Liver (tissue), 9 donors: ENCODE measurements around the gene SPTBN1. TPM values are rescaled to one million over a fixed set of nuclear protein-coding genes. Genes with fewer than 3 reads are reported as not detected.

Experiments used
- DNase-seq: peaks from one replicate; pipeline ENCODE4 v3.0.0-alpha.2; 2017; ENCODE audit warnings: low spot score
- H3K27ac ChIP-seq, 2 donors: one replicate each; pipeline ENCODE4 v1.7.0; 2013; ENCODE audit warnings: inconsistent platforms in 2 of 2, low read length in 2 of 2, control low read depth in 1 of 2, low read depth in 1 of 2, mild to moderate bottlenecking in 1 of 2
- H3K27me3 ChIP-seq, 4 donors: one replicate each; pipeline versions ENCODE4 v1.6.1 to v1.7.0; 2013; ENCODE audit warnings: low read length in 3 of 4, inconsistent platforms in 1 of 4, mild to moderate bottlenecking in 1 of 4, moderate library complexity in 1 of 4; ENCODE audit not compliant: control insufficient read depth in 4 of 4, insufficient read depth in 4 of 4
- H3K36me3 ChIP-seq, 4 donors: one replicate each; pipeline versions ENCODE4 v1.6.1 to v1.7.0; 2013; ENCODE audit warnings: low read length in 3 of 4, mild to moderate bottlenecking in 3 of 4, low read depth in 1 of 4, moderate library complexity in 1 of 4; ENCODE audit not compliant: control insufficient read depth in 4 of 4, insufficient read depth in 3 of 4
- H3K4me1 ChIP-seq, 4 donors: one replicate each; pipeline versions ENCODE4 v1.6.1 to v1.7.0; 2013; ENCODE audit warnings: low read length in 3 of 4, mild to moderate bottlenecking in 3 of 4, moderate library complexity in 1 of 4; ENCODE audit not compliant: control insufficient read depth in 4 of 4, insufficient read depth in 4 of 4
- H3K4me3 ChIP-seq, 3 donors: one replicate each; pipeline versions ENCODE4 v1.6.1 to v1.7.0; 2013; ENCODE audit warnings: low read length in 3 of 3, control low read depth in 1 of 3, low read depth in 1 of 3, mild to moderate bottlenecking in 1 of 3
- H3K9ac ChIP-seq, 2 donors: one replicate each; pipeline ENCODE4 v1.7.0; 2013; ENCODE audit warnings: low read length in 2 of 2, mild to moderate bottlenecking in 2 of 2, moderate library complexity in 2 of 2, control low read depth in 1 of 2, low read depth in 1 of 2
- H3K9me3 ChIP-seq, 4 donors: one replicate each; pipeline versions ENCODE4 v1.6.1 to v1.7.0; 2013; ENCODE audit warnings: low read length in 3 of 4; ENCODE audit not compliant: control insufficient read depth in 4 of 4
- ATF3 ChIP-seq: IDR thresholded peaks from 2 replicates; pipeline ENCODE4 v1.6.1; 2016; ENCODE audit warnings: antibody characterized with exemption
- CTCF ChIP-seq: fragments of 150-350 bp; IDR thresholded peaks from 2 replicates; pipeline ENCODE4 v1.5.1; 2017; ENCODE audit warnings: improper control_type of control experiment, low read depth, low read length; ENCODE audit not compliant: missing input control
- FOXA1 ChIP-seq: IDR thresholded peaks from 2 replicates; pipeline ENCODE4 v1.6.1; 2016; ENCODE audit warnings: antibody characterized with exemption
- FOXA2 ChIP-seq: IDR thresholded peaks from 2 replicates; pipeline ENCODE4 v1.6.1; 2016; ENCODE audit warnings: antibody characterized with exemption
- GABPA ChIP-seq, 2 donors: IDR thresholded peaks in 1 of 2; conservative IDR thresholded peaks in 1 of 2; 2 replicates each; pipeline ENCODE4 v1.6.1; 2016; ENCODE audit warnings: antibody characterized with exemption in 2 of 2, mild to moderate bottlenecking in 1 of 2, moderate library complexity in 1 of 2
- HNF4A ChIP-seq, 2 donors: conservative IDR thresholded peaks; 2 replicates each; pipeline ENCODE4 v1.6.1; 2016; ENCODE audit warnings: antibody characterized with exemption in 2 of 2, mild to moderate bottlenecking in 2 of 2
- HNF4G ChIP-seq: IDR thresholded peaks from 2 replicates; pipeline ENCODE4 v1.6.1; 2016; ENCODE audit warnings: antibody characterized with exemption
- JUND ChIP-seq, 2 donors: IDR thresholded peaks; 2 replicates each; pipeline ENCODE4 v1.6.1; 2016; ENCODE audit warnings: antibody characterized with exemption in 2 of 2
- MAX ChIP-seq: IDR thresholded peaks from 2 replicates; pipeline ENCODE4 v1.6.1; 2016; ENCODE audit warnings: antibody characterized with exemption
- NR2F2 ChIP-seq: IDR thresholded peaks from 2 replicates; pipeline ENCODE4 v1.6.1; 2016; ENCODE audit warnings: antibody characterized with exemption
- RAD21 ChIP-seq, 2 donors: IDR thresholded peaks; 2 replicates each; pipeline ENCODE4 v1.6.1; 2016; ENCODE audit warnings: antibody characterized with exemption in 2 of 2, mild to moderate bottlenecking in 2 of 2
- REST ChIP-seq: IDR thresholded peaks from 2 replicates; pipeline ENCODE4 v1.6.1; 2016; ENCODE audit warnings: antibody characterized with exemption, mild to moderate bottlenecking
- RXRA ChIP-seq, 2 donors: IDR thresholded peaks; 2 replicates each; pipeline ENCODE4 v1.6.1; 2017 to 2018; ENCODE audit warnings: antibody characterized with exemption in 2 of 2, mild to moderate bottlenecking in 1 of 2
- SP1 ChIP-seq: IDR thresholded peaks from 2 replicates; pipeline ENCODE4 v1.6.1; 2018; ENCODE audit warnings: antibody characterized with exemption, mild to moderate bottlenecking
- TAF1 ChIP-seq: conservative IDR thresholded peaks from 2 replicates; pipeline ENCODE4 v1.6.1; 2016; ENCODE audit warnings: antibody characterized with exemption, mild to moderate bottlenecking
- YY1 ChIP-seq: IDR thresholded peaks from 2 replicates; pipeline ENCODE4 v1.6.1; 2016; ENCODE audit warnings: antibody characterized with exemption, mild to moderate bottlenecking
- ZBTB33 ChIP-seq: IDR thresholded peaks from 2 replicates; pipeline ENCODE4 v1.6.1; 2016; ENCODE audit warnings: antibody characterized with exemption
- WGBS: extraction: QIAGEN DNeasy Blood & Tissue Kit; methylation state at CpG from one replicate; pipeline ENCODE4 v1.1.7; 2013; 5-methylcytosine and 5-hydroxymethylcytosine counted together
- polyA plus RNA-seq, 2 donors: library from polyadenylated mRNA; stranded (reverse) in 1 of 2; unstranded in 1 of 2; fragments of 200-250 nt in 1 of 2; fragments of >200 nt in 1 of 2; fragmentation: Nextera tagmentation in 1 of 2; extraction: Ambion mirVana in 1 of 2; gene quantifications; one replicate each; pipeline versions ENCODE4 v1.2.1 to v1.2.3, GENCODE V29; 2013 to 2015
- total RNA-seq, 2 donors: library from RNA; depleted of rRNA; stranded (reverse); fragments of >200 nt; gene quantifications; one replicate each; pipeline ENCODE4 v1.2.3, GENCODE V29; 2014
- donor health status: healthy.
- donor health status: healthy.
- donor health status: healthy.
- donor health status: healthy.
- donor health status: healthy.

The SPTBN1 gene
- total and polyA plus RNA-seq, 4 donors = 44.8 to 191 (median 75.9) TPM

GRCh38 chr2:54574107-54574859, 118.2 kb downstream of the SPTBN1 start:
- peak overlapping the region in 1 of 2 donors; percentile 64 for H3K9ac ChIP-seq
- H3K27ac ChIP-seq = peak overlapping the region; percentile 73 to 90
- H3K9me3 ChIP-seq = no peaks in the 10 kb centered on the region
- peaks cover 27 to 96% (median 90%) of the 10 kb centered on the region in 4 donors for H3K4me1 ChIP-seq
- DNase-seq = no peak
- H3K4me3 ChIP-seq = no peak overlapping the region
- 29% methylated on average over 9 of the region's 9 CpGs for WGBS
- peak; percentile 50 for TF ChIP-seq YY1
- TF ChIP-seq NR2F2 = peak; percentile 94
- peak; percentile 69 to 82 for TF ChIP-seq HNF4A (conservative IDR thresholded peaks at IDR 0.05)
- no peak for TF ChIP-seq ATF3
- TF ChIP-seq HNF4G = peak; percentile 23
- TF ChIP-seq SP1 = peak; percentile 33
- TF ChIP-seq TAF1 = no peak
- TF ChIP-seq FOXA1 = peak; percentile 44
- TF ChIP-seq REST = peak; percentile 32
- TF ChIP-seq ZBTB33 = no peak
- TF ChIP-seq RAD21 (IDR thresholded peaks at IDR 0.05) = peak; percentile 3 to 25
- TF ChIP-seq JUND (IDR thresholded peaks at IDR 0.05) = peak in 1 of 2 donors; percentile 76
- peak; percentile 76 for TF ChIP-seq FOXA2
- no peak for TF ChIP-seq CTCF
- TF ChIP-seq MAX = peak; percentile 27
- no peak for TF ChIP-seq GABPA (IDR thresholded peaks at IDR 0.05 in 1 of 2, conservative IDR thresholded peaks at IDR 0.05 in 1 of 2)
- peak; percentile 8 to 73 for TF ChIP-seq RXRA (IDR thresholded peaks at IDR 0.05)
- no peaks in the 10 kb centered on the region for H3K27me3 ChIP-seq
- no peaks in the 10 kb centered on the region for H3K36me3 ChIP-seq
